ENCODE data around the gene MIER2. TPM values are rescaled to one million over a fixed set of nuclear protein-coding genes. Genes with fewer than 3 reads are reported as not detected.
"Not testable (repeated sequence)": the region's sequence is repeated elsewhere in the genome, so short reads cannot be mapped to it uniquely, and the experiment has no call there.

The MIER2 gene
- polyA plus RNA-seq, 3 donors: 7.8 to 26.9 (median 22.3) TPM

DNA sequence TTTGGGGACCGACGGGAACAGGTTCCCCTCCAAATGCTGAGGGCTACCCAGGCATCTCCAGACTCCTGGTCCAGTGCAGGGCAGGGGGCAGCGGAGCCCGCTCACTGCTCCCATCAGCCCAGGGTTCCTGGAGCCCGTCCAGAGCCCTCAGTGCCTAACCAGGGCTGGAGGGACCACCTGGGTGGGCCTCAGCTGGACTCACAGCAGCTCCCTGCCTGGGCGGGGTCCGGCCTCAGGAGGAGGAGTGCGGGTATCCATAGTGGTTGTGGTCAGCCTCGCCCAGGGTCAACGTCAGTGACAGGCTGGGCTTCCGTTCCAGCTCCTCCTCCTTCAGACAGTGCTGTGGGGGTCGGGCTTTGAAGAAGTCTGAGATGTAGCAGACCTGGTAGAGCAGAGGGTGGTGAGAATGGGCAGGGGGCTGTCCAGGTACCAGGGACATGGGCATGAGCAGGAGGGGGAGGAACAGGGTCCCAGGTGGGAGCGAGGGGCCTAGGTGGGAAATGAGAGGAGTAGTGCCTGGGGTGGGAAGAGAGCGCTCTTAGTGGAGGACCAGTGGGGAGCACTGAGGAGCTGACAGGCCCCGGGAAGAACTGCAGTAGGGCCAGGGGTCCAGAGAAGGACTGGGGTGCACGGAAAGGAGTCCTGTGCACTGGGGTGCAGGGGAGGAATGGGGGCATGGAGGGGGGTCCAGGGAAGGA lies 63.3 kb downstream of the MIER2 start:
- WGBS, 3 donors: 75 to 78% (median 75%) methylated on average over 15 to 16 of the region's 16 CpGs
- no peak overlapping the region for H3K27ac ChIP-seq (ENCODE audit: low read depth, low read length)

DNA sequence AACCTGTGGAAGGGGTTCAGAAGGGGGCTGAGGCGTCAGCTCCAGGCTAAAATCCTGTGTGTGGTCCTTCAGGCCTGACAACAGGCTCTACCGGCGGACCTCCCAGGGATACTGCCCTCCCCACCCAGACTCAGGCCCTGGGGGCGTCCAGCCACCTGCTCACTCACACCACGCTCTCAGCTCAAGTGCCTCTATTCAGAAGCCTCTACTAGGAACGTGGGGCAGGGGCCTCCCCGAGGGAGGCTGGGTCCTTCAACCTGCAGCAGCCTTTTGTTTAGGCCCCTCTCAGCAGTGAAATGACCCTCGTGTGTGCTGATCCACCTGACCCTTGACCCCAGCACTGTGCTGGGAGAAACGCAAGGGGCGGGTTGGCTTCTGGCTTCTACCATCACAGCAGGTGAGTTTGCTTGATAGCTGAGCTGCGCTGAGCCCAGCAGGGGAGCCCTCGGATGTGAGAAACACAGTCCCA lies 64.0 kb downstream of the MIER2 start:
- WGBS, 3 donors: 61 to 69% (median 65%) methylated on average over 12 of the region's 12 CpGs

GRCh38 chr19:279656-280055 lies 64.9 kb downstream of the MIER2 start:
- H3K27ac ChIP-seq (ENCODE audit: low read depth, low read length): no peak overlapping the region
- 66 to 82% (median 80%) methylated on average over 10 of the region's 10 CpGs for WGBS, 3 donors

More for the DNA sequence above, 64.0 kb downstream of the MIER2 start:
- H3K27ac ChIP-seq (ENCODE audit: low read depth, low read length): no peak overlapping the region

DNA sequence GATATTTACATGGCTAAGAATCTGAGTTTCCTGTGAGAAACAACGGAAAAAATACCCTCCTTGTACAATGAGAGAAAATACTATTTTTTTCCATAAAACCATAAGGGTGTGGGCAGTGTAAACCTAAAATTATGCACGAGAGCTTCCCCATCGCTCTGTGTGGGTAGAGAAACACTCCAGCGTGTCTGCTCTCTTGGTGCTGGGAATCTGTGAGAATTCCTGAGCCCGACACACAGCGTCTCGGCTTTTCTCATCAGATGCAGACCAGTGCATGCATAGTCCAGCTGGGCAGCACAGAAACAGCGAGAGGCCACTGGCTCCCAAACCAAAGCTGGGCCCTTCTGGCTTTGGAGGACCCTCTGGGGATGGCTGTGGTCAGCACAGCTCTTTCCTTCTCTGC lies 65.4 kb downstream of the MIER2 start:
- no peak overlapping the region for H3K27ac ChIP-seq (ENCODE audit: low read depth, low read length)
- WGBS, 3 donors: 80 to 85% (median 83%) methylated on average over 8 of the region's 8 CpGs

- WGBS, 3 donors: 33 to 41% (median 38%) methylated on average over 21 of the region's 21 CpGs
- no peak overlapping the region for H3K27ac ChIP-seq (ENCODE audit: low read depth, low read length)
Measured at GRCh38 chr19:277581-278165, 66.9 kb downstream of the MIER2 start.

DNA sequence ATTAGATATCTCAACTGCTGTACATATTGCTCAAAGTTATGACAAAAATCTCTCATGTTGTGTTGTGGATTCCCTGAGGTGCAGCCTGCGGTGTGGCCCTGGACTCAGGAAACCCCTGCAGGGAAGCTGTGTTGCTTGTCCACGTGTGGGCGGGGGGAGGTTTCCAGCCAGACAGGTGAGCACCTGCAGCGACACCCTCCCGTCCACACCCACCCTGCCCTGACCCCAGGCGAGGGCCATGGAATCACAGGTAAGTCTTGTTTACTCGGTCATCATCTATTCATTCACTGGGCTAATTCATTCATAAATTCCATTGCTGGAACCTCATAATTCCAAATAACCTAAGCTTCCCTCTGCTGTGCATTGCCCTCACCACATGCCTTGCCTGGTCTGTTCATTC lies 67.5 kb downstream of the MIER2 start:
- 69 to 76% (median 73%) methylated on average over 7 of the region's 7 CpGs for WGBS, 3 donors
- no peak overlapping the region for H3K27ac ChIP-seq (ENCODE audit: low read depth, low read length)

DNA sequence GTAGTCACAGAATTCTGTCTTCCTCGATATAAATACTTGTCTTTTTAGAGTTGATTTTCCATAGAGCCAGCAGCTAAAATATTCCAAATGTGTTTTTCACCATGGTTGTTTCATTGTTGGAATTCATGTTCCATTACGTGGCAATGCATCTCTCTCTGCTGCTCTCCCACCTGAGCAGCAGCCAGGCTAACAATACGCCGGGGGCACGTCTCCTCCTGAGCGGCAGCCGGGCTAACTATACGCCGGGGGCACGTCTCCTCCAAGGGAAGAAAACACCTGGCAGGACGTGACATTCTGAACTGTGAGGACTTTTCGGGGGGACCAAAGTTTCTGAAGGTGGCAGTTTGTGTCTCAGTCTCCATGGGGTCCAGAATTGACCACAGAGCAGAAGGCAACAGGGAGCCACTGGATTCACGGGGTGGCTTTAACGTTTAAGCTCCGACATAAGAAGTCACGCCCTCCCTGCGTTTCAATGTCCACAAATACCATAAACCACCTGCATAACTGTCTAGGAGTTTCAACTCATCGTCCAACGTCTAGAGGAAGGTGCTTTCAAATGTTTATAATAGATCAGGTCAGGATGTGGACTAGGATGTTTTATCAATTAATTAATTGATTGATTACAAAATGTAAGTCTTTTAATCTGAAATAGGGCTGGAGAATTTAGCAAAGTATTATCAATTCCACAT lies 68.5 kb downstream of the MIER2 start:
- 82 to 86% (median 84%) methylated on average over 19 of the region's 19 CpGs for WGBS, 3 donors
- no peak overlapping the region for H3K27ac ChIP-seq (ENCODE audit: low read depth, low read length)

DNA sequence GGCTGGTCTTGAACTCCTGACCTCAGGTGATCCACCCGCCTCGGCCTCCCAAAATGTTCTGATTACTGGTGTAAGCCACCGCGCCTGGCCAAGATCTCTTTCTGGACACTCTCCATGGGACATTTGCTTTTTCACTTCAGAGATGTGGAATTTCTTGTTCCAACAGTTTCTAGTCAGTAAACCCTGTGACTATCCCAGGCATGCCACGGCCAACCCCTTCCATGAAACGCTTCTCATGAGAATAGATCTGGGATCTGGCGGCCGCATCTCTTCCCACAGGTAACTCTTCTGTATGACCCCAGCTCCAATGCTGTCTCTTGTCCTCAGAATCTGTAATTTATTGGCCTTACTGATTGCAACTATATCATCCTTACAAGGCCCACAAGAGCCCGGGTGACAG lies 69.6 kb downstream of the MIER2 start:
- no peak overlapping the region for H3K27ac ChIP-seq (ENCODE audit: low read depth, low read length)
- WGBS, 3 donors: 86 to 91% (median 91%) methylated on average over 9 of the region's 9 CpGs

- H3K27ac ChIP-seq (ENCODE audit: low read depth, low read length): no peak overlapping the region
- 75 to 83% (median 78%) methylated on average over 6 of the region's 6 CpGs for WGBS, 3 donors
Measured at GRCh38 chr19:273393-273792, 71.2 kb downstream of the MIER2 start.

DNA sequence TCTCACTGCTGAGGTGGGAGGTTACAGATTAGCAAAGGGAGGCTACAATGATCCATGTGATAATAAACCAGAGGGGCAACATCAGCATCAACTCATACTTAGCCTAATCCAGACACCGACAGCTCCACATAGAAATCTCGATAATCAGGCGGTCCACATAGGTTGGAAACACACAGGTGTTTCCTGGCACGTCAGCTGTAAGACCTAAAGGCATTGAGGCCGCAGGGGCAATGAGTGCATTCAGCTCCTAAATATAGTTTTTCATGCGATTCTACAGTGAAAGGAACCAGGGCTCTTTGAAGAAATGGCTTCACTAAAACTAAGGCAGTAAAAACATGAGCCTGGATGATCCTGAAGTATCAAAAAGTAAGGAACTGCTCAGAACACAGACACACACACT lies 72.7 kb downstream of the MIER2 start:
- WGBS, 3 donors: 36 to 66% (median 44%) methylated on average over 6 of the region's 6 CpGs
- no peak overlapping the region for H3K27ac ChIP-seq (ENCODE audit: low read depth, low read length)

DNA sequence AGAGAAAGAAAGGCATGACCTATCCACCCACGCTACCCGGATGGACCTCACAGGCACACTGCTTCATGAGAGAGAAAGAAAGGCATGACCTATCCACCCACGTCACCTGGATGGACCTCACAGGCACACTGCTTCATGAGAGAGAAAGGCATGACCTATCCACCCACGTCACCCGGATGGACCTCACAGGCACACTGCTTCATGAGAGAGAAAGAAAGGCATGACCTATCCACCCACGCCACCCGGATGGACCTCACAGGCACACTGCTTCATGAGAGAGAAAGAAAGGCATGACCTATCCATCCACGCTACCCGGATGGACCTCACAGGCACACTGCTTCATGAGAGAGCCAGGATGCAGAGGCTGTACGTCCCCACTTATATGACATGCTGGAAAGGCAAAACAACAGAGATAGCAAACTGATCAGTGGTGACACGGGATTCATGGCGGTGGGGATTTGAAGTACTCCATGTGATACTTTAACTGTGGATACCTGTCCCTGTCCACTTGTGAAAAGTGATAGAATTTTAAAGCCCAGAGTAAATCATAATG lies 73.8 kb downstream of the MIER2 start:
- WGBS, 3 donors: 64 to 76% (median 70%) methylated on average over 8 of the region's 12 CpGs
- H3K27ac ChIP-seq (ENCODE audit: low read depth, low read length): not testable (repeated sequence)

- H3K27ac ChIP-seq (ENCODE audit: low read depth, low read length): no peak overlapping the region
Measured at GRCh38 chr19:269241-269640, 75.4 kb downstream of the MIER2 start.

DNA sequence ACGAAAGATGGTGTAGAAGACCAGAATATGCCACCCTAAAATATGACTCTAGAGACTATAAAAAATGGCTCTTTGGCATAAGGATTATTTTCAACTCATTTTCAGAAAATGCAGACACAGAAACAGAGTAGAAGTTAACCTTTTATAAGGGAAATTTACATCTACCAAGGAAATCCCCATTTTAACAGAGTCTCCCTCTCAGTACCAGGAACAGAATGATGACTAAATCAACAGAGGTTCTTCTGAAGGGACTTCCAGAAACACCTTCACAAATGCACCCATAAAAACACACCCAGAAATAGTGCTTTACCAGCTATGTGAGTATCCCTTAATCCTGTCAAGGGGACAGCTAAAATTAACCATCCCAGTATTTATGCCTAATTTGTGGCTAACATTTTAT lies 82.5 kb downstream of the MIER2 start:
- H3K27ac ChIP-seq (ENCODE audit: low read depth, low read length): no peak overlapping the region
- 84 to 89% (median 88%) methylated on average over 1 of the region's 1 CpG for WGBS, 3 donors

- H3K27ac ChIP-seq (ENCODE audit: low read depth, low read length): not testable (repeated sequence)
- WGBS, 3 donors: 57 to 69% (median 65%) methylated on average over 3 of the region's 3 CpGs
Measured at GRCh38 chr19:256804-257203, 87.8 kb downstream of the MIER2 start.

Other genes with a start within 250 kb of the MIER2 start
- gene OR4F17, start 237.7 kb downstream of the MIER2 start, polyA plus RNA-seq: not detected
- gene PLPP2, start 53.4 kb downstream of the MIER2 start, polyA plus RNA-seq: 10 to 100 TPM in 1 of 3 donors, 1 to 10 TPM in 2; 3.3 to 19.2 (median 7.8) TPM
- gene C2CD4C, start 64.4 kb upstream of the MIER2 start, polyA plus RNA-seq: 1 to 10 TPM in 2 of 3 donors, under 1 TPM in 1; 0.51 to 4.9 (median 4.5) TPM
- 100 to 1,000 TPM in 1 of 3 donors, 10 to 100 TPM in 2; 15.4 to 162 (median 39.4) TPM for gene SHC2, start 116.2 kb upstream of the MIER2 start, polyA plus RNA-seq
- gene MADCAM1, start 151.7 kb upstream of the MIER2 start, polyA plus RNA-seq: 1 to 10 TPM in 1 of 3 donors, under 1 TPM in 1, not detected in 1; 0.36 to 2.0 TPM
- gene TPGS1, start 162.7 kb upstream of the MIER2 start, polyA plus RNA-seq: 10 to 100 TPM; 11.5 to 26.8 (median 18.6) TPM
- 10 to 100 TPM; 56.3 to 67.9 (median 64.8) TPM for gene CDC34, start 187.0 kb upstream of the MIER2 start, polyA plus RNA-seq
- 1 to 10 TPM in 1 of 3 donors, under 1 TPM in 2; 0.63 to 2.5 (median 0.79) TPM for gene GZMM, start 199.3 kb upstream of the MIER2 start, polyA plus RNA-seq
- gene BSG, start 227.8 kb upstream of the MIER2 start, polyA plus RNA-seq: 100 to 1,000 TPM; 219 to 604 (median 353) TPM
- under 1 TPM; 0.09 to 0.29 (median 0.22) TPM for gene HCN2, start 245.1 kb upstream of the MIER2 start, polyA plus RNA-seq

Measured in adipose tissue (tissue), 3 donors.